HepG2 (cell line): ENCODE measurements around the gene SLC43A1. TPM values are rescaled to one million over a fixed set of nuclear protein-coding genes. Genes with fewer than 3 reads are reported as not detected.

Experiments
- CCAR2 ChIP-seq: fragments of 200-400 bp; formaldehyde crosslinking; optimal IDR thresholded peaks from 2 replicates; pipeline ENCODE3; 2018; ENCODE audit warnings: low read depth, mild to moderate bottlenecking, low read length, moderate library complexity
- CENPX ChIP-seq: sonication (generic); formaldehyde crosslinking; IDR thresholded peaks from 2 replicates; pipeline ENCODE4 v1.9.0; 2021; ENCODE audit warnings: mild to moderate bottlenecking, missing genetic modification reagents, moderate library complexity
- ELF1 ChIP-seq: sonication (generic); formaldehyde crosslinking; IDR thresholded peaks from 2 replicates; pipeline ENCODE4 v1.4.0; 2020; ENCODE audit warnings: missing genetic modification reagents
- MYC ChIP-seq: sonication (generic); formaldehyde crosslinking; IDR thresholded peaks from 2 replicates; pipeline ENCODE4 v1.9.0; 2021; ENCODE audit warnings: missing genetic modification reagents, borderline replicate concordance
- NFKBIZ ChIP-seq: IDR thresholded peaks from 2 replicates; pipeline ENCODE4 v1.6.1; 2018; ENCODE audit warnings: missing genetic modification reagents, missing compliant biosample characterization
- SP4 ChIP-seq: sonication (generic); formaldehyde crosslinking; IDR thresholded peaks from 2 replicates; pipeline ENCODE4 v1.8.1; 2023; ENCODE audit warnings: mild to moderate bottlenecking, missing genetic modification reagents
- ZBED4 ChIP-seq: sonication (generic); formaldehyde crosslinking; IDR thresholded peaks from 2 replicates; pipeline ENCODE4 v1.4.0; 2020; ENCODE audit warnings: missing genetic modification reagents, borderline replicate concordance
- ZBTB44 ChIP-seq: sonication (generic); formaldehyde crosslinking; IDR thresholded peaks from 2 replicates; pipeline ENCODE4 v1.4.0; 2020; ENCODE audit warnings: missing genetic modification reagents
- ZBTB7B ChIP-seq: sonication (generic); formaldehyde crosslinking; IDR thresholded peaks from 2 replicates; pipeline ENCODE4 v1.4.0; 2020; ENCODE audit warnings: missing genetic modification reagents
- ZFP82 ChIP-seq: sonication (generic); formaldehyde crosslinking; IDR thresholded peaks from 2 replicates; pipeline ENCODE4 v1.5.1; 2020; ENCODE audit warnings: mild to moderate bottlenecking, missing genetic modification reagents, borderline replicate concordance
- ZNF18 ChIP-seq: sonication (generic); formaldehyde crosslinking; IDR thresholded peaks from 2 replicates; pipeline ENCODE4 v1.8.0; 2022; ENCODE audit warnings: mild to moderate bottlenecking, missing genetic modification reagents; ENCODE audit not compliant: insufficient replicate concordance
- ZNF75D ChIP-seq: sonication (generic); formaldehyde crosslinking; IDR thresholded peaks from 2 replicates; pipeline ENCODE4 v1.8.1; 2023; ENCODE audit warnings: missing genetic modification reagents, mild to moderate bottlenecking, borderline replicate concordance
- polyA plus RNA-seq, 8 experiments: library from polyadenylated mRNA; depleted of rRNA in 3 of 8; stranded (reverse) in 7 of 8; unstranded in 1 of 8; fragments of >200 nt; fragmentation: Illumina TruSeq in 4 of 8; extraction: Trizol in 4 of 8; gene quantifications; 2 replicates each; pipeline versions ENCODE4 v1.2.1 to v1.2.3, GENCODE V29; 2011 to 2016; ENCODE audit warnings: low read depth in 4 of 8, missing spikeins in 1 of 8, mixed read lengths in 1 of 8; ENCODE audit not compliant: insufficient read depth in 1 of 8
- total RNA-seq, 5 experiments: library from RNA; depleted of rRNA; stranded (reverse); fragments of >200 nt; fragmentation: Illumina TruSeq; extraction: Trizol; gene quantifications; 2 replicates each; pipeline ENCODE4 v1.2.3, GENCODE V29; 2016; ENCODE audit warnings: low read depth in 1 of 5
- TF ChIP-seq, protein P1 (sequence below): sonication (generic); formaldehyde crosslinking; IDR thresholded peaks from 2 replicates; pipeline ENCODE4 v1.4.0; 2020; ENCODE audit warnings: missing genetic modification reagents
- TF ChIP-seq, protein P2 (sequence below): IDR thresholded peaks from 2 replicates; pipeline ENCODE4 v1.6.1; 2016
- TF ChIP-seq, protein P3 (sequence below): sonication (generic); formaldehyde crosslinking; IDR thresholded peaks from 2 replicates; pipeline ENCODE4 v1.8.0; 2022; ENCODE audit warnings: mild to moderate bottlenecking, missing genetic modification reagents, moderate library complexity

Gene SLC43A1
- total and polyA plus RNA-seq, 2 of the 13 experiments (the other 11 are each of a cell fraction or from before 2014, with no cell fraction given) = 72.3 to 87.6 TPM

DNA sequence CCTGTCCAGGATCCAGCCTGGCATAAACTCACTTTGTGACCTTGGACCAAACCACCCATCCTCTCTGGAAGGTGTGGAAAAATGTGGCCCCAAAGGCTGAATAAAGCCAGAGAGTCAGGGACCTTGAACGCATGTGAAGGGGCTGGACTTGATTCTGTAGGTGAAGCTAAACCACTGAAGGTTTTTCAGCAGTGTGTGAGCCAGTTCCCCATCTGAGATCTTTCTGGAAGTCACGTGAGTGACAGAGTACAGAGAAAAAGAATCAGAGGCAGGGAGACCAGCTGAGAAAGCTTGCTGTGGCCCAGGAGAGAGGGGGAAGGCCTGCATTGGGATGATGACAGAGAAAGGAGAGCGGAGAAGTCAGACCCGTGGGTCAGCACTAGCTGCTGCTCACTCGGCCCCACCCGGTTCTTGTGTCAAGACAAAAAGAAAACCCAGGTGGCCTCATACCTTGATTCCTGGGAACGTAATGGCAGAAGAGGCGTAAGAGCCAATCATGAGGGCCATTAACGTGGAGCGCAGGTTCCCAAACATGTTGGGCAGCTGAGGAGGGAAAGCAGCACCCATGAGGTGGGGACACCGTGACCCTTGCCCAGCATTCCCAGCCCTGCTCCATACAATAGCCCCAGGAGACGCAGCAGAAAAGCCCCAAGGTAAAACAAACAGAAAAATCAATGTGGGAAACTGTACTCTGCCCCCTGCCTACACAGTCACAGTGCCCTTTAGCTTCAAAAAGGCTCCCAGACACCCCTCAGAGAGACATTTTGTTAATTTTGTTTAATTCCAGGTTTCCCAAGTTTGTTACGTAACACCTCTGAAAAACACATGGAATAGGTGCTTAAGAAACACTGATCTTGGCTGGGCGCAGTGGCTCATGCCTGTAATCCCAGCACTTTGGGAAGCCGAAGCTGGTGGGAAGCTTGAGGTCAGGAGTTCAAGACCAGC lies 17.9 kb downstream of the SLC43A1 start (continued):
- TF ChIP-seq, protein P1, sequence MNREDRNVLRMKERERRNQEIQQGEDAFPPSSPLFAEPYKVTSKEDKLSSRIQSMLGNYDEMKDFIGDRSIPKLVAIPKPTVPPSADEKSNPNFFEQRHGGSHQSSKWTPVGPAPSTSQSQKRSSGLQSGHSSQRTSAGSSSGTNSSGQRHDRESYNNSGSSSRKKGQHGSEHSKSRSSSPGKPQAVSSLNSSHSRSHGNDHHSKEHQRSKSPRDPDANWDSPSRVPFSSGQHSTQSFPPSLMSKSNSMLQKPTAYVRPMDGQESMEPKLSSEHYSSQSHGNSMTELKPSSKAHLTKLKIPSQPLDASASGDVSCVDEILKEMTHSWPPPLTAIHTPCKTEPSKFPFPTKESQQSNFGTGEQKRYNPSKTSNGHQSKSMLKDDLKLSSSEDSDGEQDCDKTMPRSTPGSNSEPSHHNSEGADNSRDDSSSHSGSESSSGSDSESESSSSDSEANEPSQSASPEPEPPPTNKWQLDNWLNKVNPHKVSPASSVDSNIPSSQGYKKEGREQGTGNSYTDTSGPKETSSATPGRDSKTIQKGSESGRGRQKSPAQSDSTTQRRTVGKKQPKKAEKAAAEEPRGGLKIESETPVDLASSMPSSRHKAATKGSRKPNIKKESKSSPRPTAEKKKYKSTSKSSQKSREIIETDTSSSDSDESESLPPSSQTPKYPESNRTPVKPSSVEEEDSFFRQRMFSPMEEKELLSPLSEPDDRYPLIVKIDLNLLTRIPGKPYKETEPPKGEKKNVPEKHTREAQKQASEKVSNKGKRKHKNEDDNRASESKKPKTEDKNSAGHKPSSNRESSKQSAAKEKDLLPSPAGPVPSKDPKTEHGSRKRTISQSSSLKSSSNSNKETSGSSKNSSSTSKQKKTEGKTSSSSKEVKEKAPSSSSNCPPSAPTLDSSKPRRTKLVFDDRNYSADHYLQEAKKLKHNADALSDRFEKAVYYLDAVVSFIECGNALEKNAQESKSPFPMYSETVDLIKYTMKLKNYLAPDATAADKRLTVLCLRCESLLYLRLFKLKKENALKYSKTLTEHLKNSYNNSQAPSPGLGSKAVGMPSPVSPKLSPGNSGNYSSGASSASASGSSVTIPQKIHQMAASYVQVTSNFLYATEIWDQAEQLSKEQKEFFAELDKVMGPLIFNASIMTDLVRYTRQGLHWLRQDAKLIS (CRISPR knock-in tag) = 0 out of 2 replicates have a peak, but pooled peaks have one; percentile 50
- TF ChIP-seq SP4 = no peak
- no peak for TF ChIP-seq ZNF75D (CRISPR knock-in tag)
- TF ChIP-seq NFKBIZ (CRISPR knock-in tag) = peak; percentile 42; the same call in 1 of the 2 replicates
- no peak for TF ChIP-seq CCAR2
- 0 out of 2 replicates have a peak, but pooled peaks have one; percentile 25 for TF ChIP-seq ELF1 (CRISPR knock-in tag)
- no peak for TF ChIP-seq ZBED4 (CRISPR knock-in tag)
- no peak for TF ChIP-seq ZNF18
- no peak for TF ChIP-seq ZBTB44 (CRISPR knock-in tag)
- TF ChIP-seq, protein P2, sequence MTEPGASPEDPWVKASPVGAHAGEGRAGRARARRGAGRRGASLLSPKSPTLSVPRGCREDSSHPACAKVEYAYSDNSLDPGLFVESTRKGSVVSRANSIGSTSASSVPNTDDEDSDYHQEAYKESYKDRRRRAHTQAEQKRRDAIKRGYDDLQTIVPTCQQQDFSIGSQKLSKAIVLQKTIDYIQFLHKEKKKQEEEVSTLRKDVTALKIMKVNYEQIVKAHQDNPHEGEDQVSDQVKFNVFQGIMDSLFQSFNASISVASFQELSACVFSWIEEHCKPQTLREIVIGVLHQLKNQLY (CRISPR knock-in tag) = peak; percentile 9; the same call in 1 of the 2 replicates
- TF ChIP-seq CENPX (CRISPR knock-in tag) = no peak
- TF ChIP-seq ZFP82 (CRISPR knock-in tag) = no peak
- no peak for TF ChIP-seq MYC (CRISPR knock-in tag)
- peak; percentile 82 for TF ChIP-seq ZBTB7B (CRISPR knock-in tag)
- TF ChIP-seq, protein P3, sequence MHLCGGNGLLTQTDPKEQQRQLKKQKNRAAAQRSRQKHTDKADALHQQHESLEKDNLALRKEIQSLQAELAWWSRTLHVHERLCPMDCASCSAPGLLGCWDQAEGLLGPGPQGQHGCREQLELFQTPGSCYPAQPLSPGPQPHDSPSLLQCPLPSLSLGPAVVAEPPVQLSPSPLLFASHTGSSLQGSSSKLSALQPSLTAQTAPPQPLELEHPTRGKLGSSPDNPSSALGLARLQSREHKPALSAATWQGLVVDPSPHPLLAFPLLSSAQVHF = no peak
